M059J (cell line): ENCODE measurements around the gene ADD2. TPM values are rescaled to one million over a fixed set of nuclear protein-coding genes. Genes with fewer than 3 reads are reported as not detected.

Experiments
- DNase-seq: peaks from one replicate; pipeline ENCODE4 v3.0.0-alpha.2; 2012; ENCODE audit warnings: low read depth
- total RNA-seq: library from RNA; depleted of rRNA; stranded (reverse); fragments of >200 nt; shearing (Covaris generic); gene quantifications from 2 replicates; pipeline ENCODE4 v1.2.3, GENCODE V29; 2014

ADD2 gene
- total RNA-seq, 1 experiment from 2014 or later, result 6.9 TPM

DNA sequence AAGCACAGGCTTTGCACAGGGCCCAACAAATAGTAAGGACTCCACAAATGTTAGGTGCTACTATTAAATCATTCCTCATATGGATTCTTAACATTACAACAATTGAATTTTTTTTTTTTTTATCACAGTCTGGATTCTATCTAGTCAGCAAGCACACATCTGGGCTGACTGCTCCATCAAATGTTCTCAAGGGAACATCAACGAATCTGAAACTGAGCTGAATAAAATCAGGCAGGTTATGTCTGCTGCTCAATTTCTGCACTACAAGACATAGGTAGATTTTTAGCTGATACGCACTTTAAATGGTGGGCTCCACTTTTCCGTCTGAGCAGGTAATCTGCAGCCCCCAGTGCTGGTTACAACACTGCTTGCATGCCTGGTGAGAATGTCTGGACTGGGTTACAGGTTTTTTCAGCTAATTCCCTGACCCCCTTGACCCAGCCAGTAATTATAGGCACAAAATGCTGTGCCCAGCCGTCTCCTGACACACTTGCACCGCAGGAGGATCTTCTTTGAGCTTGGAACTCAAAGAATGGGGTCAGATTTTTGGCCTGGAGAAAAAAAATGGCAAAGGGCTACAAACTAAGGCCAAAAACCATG lies 44.6 kb downstream of the ADD2 start:
- DNase-seq, result no peak

DNA sequence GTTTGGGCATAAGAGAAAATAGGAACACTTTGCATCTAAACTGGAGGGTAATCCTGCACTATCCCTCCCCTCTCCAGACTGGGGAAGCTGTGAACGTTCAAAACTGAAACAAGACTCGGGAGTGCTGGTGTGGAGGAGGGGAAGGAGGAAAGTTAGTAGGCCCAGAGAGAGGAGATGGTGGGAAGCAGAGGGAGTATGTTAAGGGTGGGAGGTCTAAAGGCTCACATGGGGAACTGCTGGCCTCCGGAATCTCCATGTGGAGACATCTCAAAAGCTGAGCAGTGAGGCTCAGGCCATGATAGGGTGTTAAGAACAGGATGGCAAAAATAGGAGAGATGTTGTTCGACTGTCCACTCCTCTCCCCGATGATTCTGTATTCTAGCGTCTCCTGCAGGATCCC lies 47.9 kb downstream of the ADD2 start:
- no peak for DNase-seq

DNA sequence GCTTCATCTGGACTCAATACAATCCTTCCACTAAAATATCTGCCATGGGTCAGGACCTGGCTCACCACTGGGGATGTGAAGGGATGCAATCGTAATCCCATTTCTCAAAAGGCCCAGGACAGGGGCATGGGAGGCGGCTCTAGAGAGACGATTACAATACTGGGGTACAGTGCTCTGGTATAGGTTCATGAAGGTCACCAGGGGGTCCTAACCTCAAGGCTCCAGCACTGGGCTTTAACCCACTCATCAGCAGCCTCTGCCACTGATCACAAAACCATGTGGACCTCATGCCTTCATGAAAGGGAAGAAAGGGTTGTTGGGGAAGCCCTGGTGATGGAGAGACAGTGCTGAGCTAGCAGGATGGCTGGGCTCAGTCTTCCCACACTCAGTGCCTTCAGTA lies 48.8 kb downstream of the ADD2 start:
- no peak for DNase-seq

DNA sequence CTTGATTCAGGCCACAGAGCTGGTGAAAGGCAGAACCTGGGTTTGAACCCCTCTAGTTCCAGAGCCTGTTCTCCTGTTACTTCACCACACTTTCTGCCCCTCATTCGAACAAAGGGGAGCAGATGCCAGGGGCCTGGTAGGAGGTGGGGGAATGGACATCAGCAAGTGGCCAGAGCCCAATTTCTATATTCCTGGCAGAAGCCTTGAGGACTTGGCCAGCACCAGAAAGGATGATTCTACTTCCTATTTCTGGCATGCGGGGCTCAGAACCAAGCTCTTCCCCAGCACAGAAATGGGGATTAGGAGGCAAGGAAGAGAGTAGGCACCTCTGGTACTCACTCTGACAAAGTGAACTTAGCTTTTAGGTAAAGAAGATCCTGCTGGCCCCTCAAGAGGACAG lies 49.3 kb downstream of the ADD2 start:
- no peak for DNase-seq

DNA sequence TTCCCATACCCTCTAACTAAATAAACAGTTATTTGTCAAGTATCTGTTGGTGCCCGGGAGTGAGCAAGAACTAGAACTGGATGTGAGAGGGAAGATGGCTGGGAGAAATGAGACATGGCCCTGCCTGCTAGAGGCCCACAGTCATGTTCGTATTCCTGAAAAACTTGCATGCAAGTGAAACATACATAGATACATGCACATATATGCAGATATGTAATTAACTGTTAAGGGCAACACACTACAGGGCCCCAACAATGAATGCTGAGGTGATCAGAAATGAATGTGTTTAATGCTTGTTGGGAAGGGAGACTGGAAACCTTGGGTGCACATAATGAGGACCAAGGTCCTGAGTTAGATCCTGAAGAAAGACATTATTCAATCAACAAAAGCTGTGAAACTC lies 49.8 kb downstream of the ADD2 start:
- DNase-seq, result peak; percentile 20

DNA sequence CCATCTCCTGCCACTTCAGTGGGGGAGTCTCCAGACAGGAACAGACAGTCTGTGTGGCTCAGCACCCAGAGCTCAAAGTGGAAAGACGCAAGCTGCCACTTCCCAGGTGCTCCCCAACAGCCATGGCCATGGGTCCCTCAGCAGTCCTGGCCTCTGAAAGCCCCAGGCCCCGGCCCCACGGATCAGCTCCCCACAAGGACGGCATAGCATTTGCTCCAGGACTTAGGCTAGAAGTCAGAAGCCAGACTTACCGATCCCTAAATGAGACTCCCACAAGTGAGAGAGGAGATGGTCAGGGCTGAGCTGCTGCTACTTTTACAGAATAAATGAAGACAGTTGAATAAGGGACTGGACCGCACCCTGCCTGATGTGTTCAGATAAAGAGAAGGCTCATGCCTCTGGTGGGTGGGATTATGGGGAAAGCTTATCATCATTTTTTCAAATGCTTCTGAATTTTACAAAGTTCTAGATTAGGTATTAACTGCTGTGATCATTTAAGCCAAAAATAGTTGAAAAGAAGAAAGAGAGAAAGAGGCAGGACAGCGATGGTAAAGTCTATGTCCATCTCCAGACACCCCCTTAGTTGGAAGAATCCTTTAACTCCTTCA lies 50.5 kb downstream of the ADD2 start:
- no peak for DNase-seq

DNA sequence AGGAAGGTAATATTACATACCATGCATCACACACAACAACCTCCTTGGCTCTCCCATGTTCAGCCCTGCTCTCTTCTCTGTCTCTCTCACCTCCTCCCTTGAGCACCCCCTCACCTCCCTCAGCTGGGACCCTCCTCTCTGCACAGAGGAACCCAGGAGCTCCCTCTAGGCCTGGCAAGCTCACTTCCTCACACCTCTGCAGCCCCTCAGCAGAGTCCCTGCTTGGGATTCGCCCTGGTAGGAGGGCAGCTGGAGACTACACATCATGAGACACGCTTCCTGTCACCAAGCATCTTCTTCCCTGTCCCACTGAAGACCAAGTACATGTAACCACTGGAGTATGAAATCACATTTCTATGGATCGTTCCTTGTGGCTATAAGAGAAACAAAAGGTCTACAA lies 51.0 kb downstream of the ADD2 start:
- no peak for DNase-seq

DNA sequence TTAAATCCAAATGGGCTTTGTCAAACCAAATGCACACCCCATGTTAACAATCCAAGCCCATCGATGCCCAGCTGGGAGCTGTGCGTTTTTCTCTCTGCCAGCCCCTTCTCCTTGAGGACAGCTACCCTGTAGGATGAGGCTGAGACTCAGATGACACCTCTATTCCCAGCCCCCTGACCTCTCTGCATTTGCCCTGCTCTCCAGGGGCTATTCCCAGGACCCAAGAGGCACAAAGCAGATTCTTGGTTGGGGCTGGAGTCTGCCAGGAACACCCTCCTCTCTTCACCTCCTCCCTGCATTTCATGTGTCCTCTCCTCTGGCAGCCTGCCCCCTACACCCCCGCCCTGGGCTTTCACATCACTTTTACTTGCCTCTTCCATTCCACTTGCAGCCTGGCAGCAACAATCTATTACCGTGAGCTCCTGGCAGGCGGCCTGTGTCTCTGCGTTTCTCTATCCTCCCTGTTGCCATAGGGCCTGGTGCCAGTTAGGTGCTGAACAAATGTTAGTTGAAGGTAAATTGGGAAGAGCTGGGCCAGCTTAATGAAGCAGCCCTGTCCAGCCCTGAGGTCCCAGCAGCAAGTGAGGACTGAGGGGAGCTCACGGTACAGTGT lies 51.8 kb downstream of the ADD2 start:
- no peak for DNase-seq

DNA sequence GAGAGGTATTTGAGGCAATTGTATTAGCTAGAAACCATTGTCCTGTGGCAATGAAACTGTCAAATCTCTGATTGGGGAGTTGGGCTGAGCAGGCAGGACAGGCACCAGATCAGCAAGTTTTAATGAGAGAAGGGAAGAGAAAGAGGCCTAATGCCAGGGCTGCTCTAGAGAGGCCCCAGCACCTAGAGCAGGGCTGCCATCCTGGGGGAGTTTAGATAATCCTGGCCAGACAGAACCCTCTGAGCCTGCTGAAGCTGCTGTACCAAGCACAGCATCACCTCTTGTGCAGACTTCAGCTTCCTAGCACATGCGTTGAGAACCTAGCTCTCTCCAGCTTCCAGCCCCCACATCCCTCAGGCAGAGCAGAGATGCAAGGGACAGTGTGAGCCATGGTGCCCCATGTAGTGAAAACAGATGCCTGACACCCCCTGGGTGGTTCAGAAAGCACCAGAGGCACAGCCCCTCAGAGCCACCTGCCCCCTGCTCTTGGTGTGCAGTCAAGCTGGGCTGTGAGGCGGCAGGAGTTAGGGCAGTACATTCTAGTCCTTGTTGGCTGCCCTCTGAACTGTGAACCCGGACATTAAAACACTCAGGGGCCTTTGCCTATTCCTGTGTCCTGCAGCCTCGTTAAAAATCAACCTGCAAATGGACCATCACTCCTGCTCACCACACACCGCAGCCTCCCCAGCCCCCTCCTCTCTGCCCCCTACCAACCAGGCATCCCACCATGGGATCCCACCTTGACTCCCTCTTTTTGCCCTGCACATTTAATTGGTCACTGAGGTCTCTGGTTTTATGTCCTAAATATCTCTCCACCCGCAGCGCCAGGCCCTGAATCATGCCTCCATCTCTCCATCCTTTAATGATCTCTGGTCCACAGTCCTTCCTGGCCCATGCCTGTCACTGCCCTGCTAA lies 52.7 kb downstream of the ADD2 start:
- DNase-seq, result no peak

DNA sequence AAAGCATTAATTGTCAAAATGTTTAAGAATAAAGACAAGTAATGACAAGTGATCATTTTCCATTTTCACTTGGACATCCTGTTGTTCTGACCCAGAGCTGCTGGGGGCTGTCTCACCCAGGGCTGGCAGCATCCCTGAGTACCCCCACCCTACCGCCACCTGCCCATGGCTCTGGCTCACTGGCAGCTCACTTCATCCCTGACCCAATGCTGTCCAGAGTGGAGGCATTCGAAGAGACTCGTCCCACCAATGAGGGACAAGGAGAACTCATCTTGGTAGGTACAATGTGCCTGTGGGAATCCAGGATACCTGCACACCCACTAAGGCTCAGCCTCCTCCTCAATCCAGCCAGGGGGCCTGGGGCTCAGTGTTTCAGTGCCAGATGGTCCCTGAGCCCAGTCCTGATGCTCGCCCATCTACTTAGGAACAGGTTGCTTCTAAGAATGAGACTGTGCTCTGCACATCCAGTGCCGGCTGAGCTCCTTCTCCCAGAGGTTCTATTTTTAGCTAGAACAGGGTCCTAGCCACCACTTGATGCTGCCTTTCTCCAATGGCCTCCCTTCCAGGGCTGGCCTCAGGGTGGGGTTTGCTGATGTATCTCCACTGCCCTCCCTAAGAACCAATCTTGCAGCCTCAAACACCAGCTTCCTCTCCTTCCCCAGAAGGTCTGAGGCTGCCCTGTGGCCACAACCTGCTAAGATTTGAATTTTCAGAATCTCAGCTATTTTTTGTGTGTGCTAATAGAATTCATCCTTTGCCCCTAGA lies 53.7 kb downstream of the ADD2 start:
- DNase-seq, result no peak

DNA sequence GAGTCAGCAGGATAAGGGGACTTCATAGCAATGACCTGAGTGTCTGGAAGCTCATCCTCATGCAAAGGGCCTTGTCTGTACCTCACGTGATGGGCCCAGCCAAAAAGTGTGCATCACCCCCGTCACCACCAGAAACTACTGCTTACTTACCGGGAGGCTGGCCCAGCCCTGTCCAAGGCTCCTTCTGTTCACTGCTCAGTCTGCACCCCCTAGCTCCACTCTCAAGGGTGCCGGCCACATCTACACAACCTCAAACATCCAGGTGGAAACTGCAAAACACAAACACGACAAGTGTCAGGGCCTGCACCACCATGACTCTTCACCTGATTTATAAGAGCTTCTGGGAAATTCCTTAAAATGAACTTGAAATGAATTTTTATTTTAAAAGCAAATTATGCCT lies 55.1 kb downstream of the ADD2 start:
- DNase-seq, result no peak

DNA sequence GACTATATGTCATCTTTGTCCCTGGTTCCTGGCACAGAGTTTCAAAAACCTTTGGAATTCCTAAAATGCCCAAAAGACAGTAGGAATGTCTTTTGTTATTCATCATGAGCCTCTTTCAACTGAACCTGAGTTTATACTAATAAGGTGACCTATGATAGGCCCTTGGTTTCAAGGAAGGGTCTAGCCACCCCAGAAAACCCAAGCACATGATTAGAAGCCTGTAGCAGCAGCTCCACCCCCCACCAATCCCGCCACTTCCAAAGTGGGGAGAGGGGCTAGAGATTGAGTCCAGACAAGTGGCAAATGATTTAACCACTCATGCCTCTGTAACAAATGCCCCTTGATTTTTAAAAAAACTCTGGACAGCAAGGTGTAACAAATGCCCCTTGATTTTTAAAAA lies 56.8 kb downstream of the ADD2 start:
- DNase-seq, result no peak

DNA sequence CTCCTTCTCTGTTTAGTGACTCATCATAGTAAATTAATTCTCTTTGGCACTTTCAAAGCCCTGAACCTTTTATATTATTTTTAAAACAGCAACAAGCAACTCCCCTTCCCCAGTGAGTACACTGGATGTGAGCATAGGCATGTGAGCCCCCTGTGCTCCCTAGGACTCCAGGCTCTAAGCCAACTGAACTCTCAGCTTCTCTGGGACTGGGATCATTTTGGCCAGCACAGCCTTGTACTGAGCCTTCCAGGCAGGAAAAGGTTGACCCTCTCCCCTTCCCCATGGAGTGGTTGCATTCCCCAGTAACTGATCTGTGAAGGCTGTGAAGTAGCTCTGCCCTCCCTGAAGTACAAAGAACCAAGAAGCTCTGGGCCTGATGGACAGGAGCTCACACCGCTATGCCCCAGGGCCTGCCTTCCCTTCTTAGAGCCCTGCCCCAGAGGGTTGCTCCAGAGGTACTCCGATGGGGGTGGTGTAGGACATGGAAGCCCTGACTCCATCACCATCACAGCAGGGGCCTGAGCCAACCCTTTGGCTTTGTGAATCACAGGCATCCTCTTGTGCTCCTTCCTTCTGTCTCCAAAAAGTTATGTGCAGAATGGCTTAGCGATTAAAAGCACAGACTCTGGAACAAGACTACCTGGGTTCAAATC lies 57.8 kb downstream of the ADD2 start:
- DNase-seq, result peak; percentile 12

DNA sequence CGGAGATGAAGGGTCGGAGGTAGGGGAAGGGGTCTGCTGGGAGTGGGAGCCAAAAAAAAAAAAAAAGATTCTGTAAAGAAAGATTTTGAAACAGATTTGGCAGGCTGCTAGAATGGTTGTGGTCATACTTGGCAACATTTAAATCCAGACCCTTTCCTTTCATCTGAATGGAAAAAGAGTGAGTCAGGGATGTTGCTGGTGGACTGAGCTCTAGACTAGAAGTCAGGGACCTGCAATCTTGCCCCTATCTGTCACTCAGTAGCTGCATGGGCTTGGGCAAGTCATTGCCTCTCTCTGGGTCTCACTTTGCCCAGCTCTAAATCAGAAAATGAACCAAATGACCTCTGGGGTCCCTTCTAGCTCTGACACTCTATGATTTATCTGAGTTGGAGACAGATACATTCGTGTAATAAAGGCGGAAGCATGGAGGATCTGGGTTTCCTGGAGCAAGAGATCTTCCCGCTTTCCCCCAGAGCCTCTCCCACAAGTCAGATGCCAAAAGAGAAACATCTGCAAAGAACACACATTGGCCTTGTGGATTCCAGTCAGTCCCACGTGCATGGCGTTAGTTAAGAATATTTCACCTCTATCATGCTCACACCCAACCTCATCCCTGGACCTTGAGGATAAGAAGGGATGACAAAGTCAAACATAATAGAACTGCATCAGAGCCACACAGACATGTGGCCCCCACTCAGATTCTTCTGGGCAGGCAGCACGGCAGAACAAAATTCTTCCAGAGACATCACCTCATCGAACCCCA lies 58.5 kb downstream of the ADD2 start:
- peak; percentile 51 for DNase-seq

DNA sequence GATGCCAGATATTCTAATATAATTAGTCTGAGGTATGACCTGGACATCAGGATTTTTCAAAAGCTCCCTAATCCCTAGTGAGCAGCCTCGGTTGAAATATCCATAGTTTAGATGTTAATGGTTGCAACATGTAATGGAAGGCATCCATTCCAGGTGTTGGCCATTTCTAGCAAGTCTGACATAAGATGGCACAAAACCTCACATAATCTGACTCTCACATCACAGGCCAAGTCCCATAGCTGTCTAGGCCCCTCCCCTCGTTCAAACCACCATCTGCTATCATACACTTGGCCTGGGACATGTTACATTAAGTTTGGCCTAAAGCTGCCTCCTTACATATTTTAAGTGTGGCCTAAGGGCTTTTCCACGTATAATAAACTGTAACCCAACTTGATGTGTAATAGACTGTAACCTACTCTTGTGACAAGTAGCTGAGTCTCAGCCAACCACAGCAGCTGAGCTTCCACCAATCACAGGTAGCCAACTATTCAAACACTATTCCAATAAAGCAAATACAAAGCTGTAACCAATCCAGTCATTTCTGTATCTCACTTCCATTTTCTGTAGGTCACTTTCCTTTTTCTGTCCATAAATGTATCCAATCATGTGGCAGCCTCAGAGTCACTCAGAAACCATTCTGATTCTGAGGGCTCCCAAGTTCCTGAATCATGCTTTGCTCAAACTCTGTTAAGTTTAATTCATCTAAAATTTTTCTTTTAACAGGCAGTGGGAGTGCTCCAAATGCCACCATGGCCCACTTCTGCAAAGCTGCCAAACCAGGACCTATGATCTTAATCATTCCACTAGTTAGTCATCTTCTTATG lies 59.4 kb downstream of the ADD2 start:
- DNase-seq, result peak; percentile 62

DNA sequence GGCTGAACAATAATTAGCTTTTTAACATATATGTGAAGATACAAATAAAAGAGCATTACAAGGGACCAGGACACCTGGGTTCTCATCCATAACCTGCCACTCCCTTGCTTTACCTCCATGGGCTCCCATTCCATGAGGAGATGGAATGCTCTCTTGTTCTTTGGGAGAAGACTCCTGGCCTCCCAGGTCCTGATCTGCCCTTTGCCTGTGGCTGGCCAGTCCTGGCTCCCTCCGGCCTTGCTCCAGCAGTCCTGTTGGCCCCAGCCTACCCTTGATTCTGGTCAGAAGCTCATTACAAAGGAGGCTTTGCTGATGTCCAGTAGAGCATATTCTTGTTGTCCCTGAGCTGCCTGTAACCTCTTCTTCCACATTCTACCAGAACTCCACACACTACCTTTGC lies 60.3 kb downstream of the ADD2 start:
- no peak for DNase-seq

DNA sequence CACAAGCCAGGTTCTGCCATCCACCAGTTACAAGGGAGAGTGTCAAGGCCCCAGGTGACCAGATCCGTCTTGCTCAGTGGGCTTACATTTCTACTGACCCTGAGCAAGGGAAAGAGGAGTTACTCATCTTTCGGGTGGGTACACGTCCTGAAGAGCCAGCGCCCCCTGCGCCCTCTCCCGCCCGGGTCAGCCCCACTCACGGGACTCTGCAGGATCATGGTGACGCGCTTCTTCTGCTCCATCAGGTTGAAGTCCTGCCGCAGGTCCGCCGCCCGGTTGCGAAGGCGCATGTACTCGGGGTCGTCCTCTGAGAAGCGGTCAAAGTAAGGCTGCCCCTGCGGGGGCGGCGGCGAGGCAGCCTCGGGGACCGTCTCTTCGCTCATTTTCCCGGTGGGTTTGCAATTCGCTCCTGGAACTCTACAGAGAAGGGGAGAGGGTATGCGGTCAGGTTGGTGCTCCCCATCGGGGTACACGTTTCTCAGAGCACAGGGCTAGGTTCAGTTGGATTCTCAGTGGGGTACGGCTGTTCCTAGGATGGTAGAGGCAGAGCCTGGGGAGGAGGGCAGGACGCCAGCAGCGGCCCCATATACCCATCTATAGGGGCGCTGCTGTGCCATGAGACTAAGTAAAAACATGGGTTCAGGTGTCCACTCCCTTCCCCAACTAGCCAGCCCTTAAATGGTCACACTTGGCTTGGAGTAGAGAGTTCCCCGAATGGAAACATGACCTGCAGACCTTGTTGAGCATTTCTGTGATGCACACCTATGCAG lies 61.8 kb downstream of the ADD2 start:
- DNase-seq, result no peak

DNA sequence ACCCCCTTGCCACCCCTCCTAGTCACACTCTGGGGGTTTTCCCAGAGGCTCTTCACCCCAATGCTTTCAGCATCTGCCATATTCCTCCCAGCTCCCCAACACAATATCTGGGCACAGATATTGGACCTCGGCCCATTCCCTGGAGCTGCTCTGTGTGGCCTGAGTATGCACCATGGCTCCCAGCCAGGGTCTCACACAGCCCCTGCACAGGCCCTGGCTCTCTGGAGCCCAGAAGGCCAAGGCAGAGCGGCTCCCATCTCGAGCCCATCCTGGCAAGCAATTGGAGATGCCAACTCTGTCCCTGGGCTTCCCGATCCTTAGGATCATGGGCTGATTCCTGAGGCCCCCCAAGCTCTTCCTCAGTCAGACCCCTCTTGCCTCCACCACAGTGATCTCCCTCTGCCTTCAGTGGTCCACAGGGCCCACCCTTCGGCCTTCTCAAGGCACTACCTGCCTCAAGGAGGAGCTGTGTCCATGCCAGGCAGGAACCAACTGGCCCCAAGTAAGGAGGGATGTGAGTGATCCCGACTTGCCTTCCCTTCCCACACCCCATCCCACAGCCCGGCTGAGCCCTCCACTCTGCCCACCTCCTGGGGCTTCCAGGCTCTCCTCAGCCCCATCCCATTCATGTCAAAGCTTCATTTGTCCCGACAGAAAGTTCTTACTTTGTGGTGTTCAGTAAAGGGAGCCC lies 62.7 kb downstream of the ADD2 start:
- no peak for DNase-seq
